CD4-positive, alpha-beta T cell treated with Interleukin-15 for 1 hour (primary cell): ENCODE results near the gene USP17L18.
"Not testable (repeated sequence)": the region's sequence is repeated elsewhere in the genome, so short reads cannot be mapped to it uniquely, and the experiment has no call there.

Experiments
- DNase-seq: peaks from one replicate; pipeline ENCODE4 v3.0.0-alpha.2; 2020

USP17L18 gene, protein sequence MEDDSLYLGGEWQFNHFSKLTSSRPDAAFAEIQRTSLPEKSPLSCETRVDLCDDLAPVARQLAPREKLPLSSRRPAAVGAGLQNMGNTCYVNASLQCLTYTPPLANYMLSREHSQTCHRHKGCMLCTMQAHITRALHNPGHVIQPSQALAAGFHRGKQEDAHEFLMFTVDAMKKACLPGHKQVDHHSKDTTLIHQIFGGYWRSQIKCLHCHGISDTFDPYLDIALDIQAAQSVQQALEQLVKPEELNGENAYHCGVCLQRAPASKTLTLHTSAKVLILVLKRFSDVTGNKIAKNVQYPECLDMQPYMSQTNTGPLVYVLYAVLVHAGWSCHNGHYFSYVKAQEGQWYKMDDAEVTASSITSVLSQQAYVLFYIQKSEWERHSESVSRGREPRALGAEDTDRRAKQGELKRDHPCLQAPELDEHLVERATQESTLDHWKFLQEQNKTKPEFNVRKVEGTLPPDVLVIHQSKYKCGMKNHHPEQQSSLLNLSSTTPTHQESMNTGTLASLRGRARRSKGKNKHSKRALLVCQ

GRCh38 chr4:9247953-9248680, at the start of gene USP17L18:
USP17L18 (plus strand) TSS chr4:9248630; CDS start chr4:9248630, 0 bp downstream.
- DNase-seq = not testable (repeated sequence)

GRCh38 chr4:9210357-9210756, 38.1 kb upstream of the USP17L18 start, which contains the start of gene USP17L10:
USP17L10 (plus strand) TSS chr4:9210657; CDS start chr4:9210657, 0 bp downstream.
- DNase-seq = not testable (repeated sequence)

DNA sequence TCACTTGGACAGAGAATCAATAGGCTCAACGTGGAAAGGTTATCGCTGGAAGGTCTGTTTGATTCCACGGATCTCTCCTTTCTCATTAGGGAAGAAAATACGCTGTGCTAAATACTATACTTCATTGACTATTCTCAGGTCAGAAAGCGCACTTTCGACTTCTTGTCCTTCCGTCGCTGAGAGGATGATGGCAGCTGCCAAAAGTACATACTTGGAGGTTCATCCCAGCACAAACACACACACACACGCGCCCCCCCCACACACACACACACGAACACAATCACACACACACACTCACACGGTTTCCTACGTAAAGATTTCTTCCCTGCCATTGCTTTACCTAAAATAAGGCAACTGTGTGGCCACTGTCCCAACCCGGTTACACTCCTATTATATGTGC, 33.7 kb upstream of the USP17L18 start:
- not testable (repeated sequence) for DNase-seq

GRCh38 chr4:9215105-9215504, 33.3 kb upstream of the USP17L18 start, which contains the start of gene USP17L11:
USP17L11 (plus strand) TSS chr4:9215405; CDS start chr4:9215405, 0 bp downstream.
- DNase-seq = not testable (repeated sequence)

GRCh38 chr4:9219852-9220251, 28.6 kb upstream of the USP17L18 start, which contains the start of gene USP17L12:
USP17L12 (plus strand) TSS chr4:9220152; CDS start chr4:9220152, 0 bp downstream.
- not testable (repeated sequence) for DNase-seq

DNA sequence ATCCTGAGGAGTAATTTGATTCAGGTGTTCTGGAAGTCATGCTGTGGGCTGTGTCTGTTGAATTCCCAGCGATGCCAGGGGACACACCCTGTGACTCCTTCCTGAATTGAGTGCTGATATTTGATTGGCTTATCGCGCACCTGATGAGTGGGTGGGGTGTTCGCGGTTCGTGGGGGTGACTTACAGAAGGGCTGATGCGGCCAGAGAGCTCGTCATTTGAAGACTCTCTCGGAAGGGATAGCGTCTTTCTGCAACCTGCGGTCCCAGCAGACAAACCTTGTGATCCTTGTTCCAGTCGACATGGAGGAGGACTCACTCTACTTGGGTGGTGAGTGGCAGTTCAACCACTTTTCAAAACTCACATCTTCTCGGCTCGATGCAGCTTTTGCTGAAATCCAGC, 23.8 kb upstream of the USP17L18 start, which contains the start of gene USP17L13:
Gene USP17L13, plus strand, starts transcription at position 301 of the 400 bp plus-strand sequence. Its CDS starts 0 bp downstream, at position 301.
- DNase-seq = not testable (repeated sequence)

GRCh38 chr4:9230249-9230648, 18.2 kb upstream of the USP17L18 start:
- not testable (repeated sequence) for DNase-seq

DNA sequence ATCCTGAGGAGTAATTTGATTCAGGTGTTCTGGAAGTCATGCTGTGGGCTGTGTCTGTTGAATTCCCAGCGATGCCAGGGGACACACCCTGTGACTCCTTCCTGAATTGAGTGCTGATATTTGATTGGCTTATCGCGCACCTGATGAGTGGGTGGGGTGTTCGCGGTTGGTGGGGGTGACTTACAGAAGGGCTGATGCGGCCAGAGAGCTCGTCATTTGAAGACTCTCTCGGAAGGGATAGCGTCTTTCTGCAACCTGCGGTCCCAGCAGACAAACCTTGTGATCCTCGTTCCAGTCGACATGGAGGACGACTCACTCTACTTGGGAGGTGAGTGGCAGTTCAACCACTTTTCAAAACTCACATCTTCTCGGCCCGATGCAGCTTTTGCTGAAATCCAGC, 14.3 kb upstream of the USP17L18 start, which contains the start of gene USP17L15:
Gene USP17L15, plus strand, starts transcription at position 301 of the 400 bp plus-strand sequence. Its CDS starts 0 bp downstream, at position 301.
- not testable (repeated sequence) for DNase-seq

DNA sequence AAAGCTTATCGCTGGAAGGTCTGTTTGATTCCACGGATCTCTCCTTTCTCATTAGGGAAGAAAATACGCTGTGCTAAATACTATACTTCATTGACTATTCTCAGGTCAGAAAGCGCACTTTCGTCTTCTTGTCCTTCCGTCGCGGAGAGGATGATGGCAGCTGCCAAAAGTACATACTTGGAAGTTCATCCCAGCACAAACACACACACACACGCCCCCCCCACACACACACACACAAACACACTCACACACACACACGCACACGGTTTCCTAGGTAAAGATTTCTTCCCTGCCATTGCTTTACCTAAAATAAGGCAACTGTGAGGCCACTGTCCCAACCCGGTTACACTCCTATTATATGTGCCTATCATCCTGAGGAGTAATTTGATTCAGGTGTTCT, 10.0 kb upstream of the USP17L18 start:
- peak; percentile 19 for DNase-seq

DNA sequence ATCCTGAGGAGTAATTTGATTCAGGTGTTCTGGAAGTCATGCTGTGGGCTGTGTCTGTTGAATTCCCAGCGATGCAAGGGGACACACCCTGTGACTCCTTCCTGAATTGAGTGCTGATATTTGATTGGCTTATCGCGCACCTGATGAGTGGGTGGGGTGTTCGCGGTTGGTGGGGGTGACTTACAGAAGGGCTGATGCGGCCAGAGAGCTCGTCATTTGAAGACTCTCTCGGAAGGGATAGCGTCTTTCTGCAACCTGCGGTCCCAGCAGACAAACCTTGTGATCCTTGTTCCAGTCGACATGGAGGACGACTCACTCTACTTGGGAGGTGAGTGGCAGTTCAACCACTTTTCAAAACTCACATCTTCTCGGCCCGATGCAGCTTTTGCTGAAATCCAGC, 4.9 kb upstream of the USP17L18 start, which contains the start of gene USP17L17:
Gene USP17L17, plus strand, starts transcription at position 301 of the 400 bp plus-strand sequence. Its CDS starts 0 bp downstream, at position 301.
- not testable (repeated sequence) for DNase-seq

GRCh38 chr4:9253078-9253477, 4.6 kb downstream of the USP17L18 start, which contains the start of gene USP17L19:
USP17L19 (plus strand) TSS chr4:9253378; CDS start chr4:9253378, 0 bp downstream.
- not testable (repeated sequence) for DNase-seq

DNA sequence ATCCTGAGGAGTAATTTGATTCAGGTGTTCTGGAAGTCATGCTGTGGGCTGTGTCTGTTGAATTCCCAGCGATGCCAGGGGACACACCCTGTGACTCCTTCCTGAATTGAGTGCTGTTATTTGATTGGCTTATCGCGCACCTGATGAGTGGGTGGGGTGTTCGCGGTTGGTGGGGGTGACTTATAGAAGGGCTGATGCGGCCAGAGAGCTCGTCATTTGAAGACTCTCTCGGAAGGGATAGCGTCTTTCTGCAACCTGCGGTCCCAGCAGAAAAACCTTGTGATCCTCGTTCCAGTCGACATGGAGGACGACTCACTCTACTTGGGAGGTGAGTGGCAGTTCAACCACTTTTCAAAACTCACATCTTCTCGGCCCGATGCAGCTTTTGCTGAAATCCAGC, 9.4 kb downstream of the USP17L18 start, which contains the start of gene USP17L20:
Gene USP17L20, plus strand, starts transcription at position 301 of the 400 bp plus-strand sequence. Its CDS starts 0 bp downstream, at position 301.
- DNase-seq = not testable (repeated sequence)

GRCh38 chr4:9262572-9262971, 14.1 kb downstream of the USP17L18 start, which contains the start of gene USP17L21:
USP17L21 (plus strand) TSS chr4:9262872; CDS start chr4:9262872, 0 bp downstream.
- not testable (repeated sequence) for DNase-seq

- not testable (repeated sequence) for DNase-seq
These were observed 18.9 kb downstream of the USP17L18 start, which contains the start of gene USP17L22 for GRCh38 chr4:9267319-9267718. USP17L22 (plus strand) TSS chr4:9267619; CDS start chr4:9267619, 0 bp downstream.

- DNase-seq = not testable (repeated sequence)
These were observed 23.3 kb downstream of the USP17L18 start for GRCh38 chr4:9271719-9272118.
